Uterus (tissue), 4 donors: ENCODE data around the gene HSDL2. TPM values are rescaled to one million over a fixed set of nuclear protein-coding genes. Genes with fewer than 3 reads are reported as not detected.

Experiments used
- DNase-seq, 2 donors: peaks; one replicate each; pipeline ENCODE4 v3.0.0-alpha.2; 2019 to 2020
- H3K27ac ChIP-seq, 2 donors: fragments of 200-600 bp; sonication (generic); 1 replicate in 1 of 2; 2 replicates in 1 of 2; pipeline ENCODE4 v1.5.1; 2016 to 2018
- H3K27me3 ChIP-seq, 2 donors: fragments of 200-600 bp; sonication (generic); one replicate each; pipeline ENCODE4 v1.5.1; 2018 to 2019; ENCODE audit warnings: control low read depth in 1 of 2
- H3K36me3 ChIP-seq, 2 donors: fragments of 200-600 bp; sonication (generic); one replicate each; pipeline ENCODE4 v1.5.1; 2019; ENCODE audit warnings: control low read depth in 1 of 2
- H3K4me1 ChIP-seq, 2 donors: fragments of 200-600 bp; sonication (generic); one replicate each; pipeline ENCODE4 v1.5.1; 2018 to 2019; ENCODE audit warnings: control low read depth in 1 of 2
- H3K4me3 ChIP-seq, 2 donors: fragments of 200-600 bp; sonication (generic); 1 replicate in 1 of 2; 2 replicates in 1 of 2; pipeline ENCODE4 v1.5.1; 2018 to 2019; ENCODE audit warnings: mild to moderate bottlenecking in 1 of 2
- H3K9me3 ChIP-seq, 2 donors: fragments of 200-600 bp; sonication (generic); one replicate each; pipeline ENCODE4 v1.5.1; 2019; ENCODE audit warnings: control low read depth in 1 of 2
- CTCF ChIP-seq, 4 experiments: fragments of 200-600 bp in 2 of 4; fragments of 450-650 bp in 2 of 4; sonication (generic) in 2 of 4; IDR thresholded peaks; one replicate each; pipeline ENCODE4 v1.5.1; 2016 to 2019; ENCODE audit warnings: antibody characterized with exemption in 4 of 4, mild to moderate bottlenecking in 2 of 4, moderate library complexity in 1 of 4
- POLR2A ChIP-seq, 2 donors: fragments of 450-650 bp; IDR thresholded peaks; one replicate each; pipeline ENCODE4 v1.6.1; 2016; ENCODE audit warnings: antibody characterized with exemption in 2 of 2, mild to moderate bottlenecking in 1 of 2, moderate library complexity in 1 of 2
- intact Hi-C: fragments of 100-400 bp; cut with DNase I; formaldehyde crosslinking; loops from one replicate; pipeline ENCODE4 v1.15.1; 2023; ENCODE audit warnings: low total_unique reads
- total RNA-seq, 4 donors: library from RNA; depleted of rRNA in 3 of 4; stranded (reverse); fragments of >200 nt in 3 of 4; gene quantifications; one replicate each; pipeline versions ENCODE4 v1.1.0 to v1.2.4, GENCODE V29; 2014 to 2023
- donor health status: DM: yes; HTN: yes; CAD: no.

The HSDL2 gene
- total RNA-seq, 4 donors from 2014 or later, result 12.6 to 55.1 (median 39.1) TPM

GRCh38 chr9:112446080-112446479 lies 66.2 kb downstream of the HSDL2 start:
- H3K9me3 ChIP-seq, result no peaks in the 10 kb centered on the region
- TF ChIP-seq CTCF (IDR thresholded peaks at IDR 0.05) (no peak), POLR2A (IDR thresholded peaks at IDR 0.05) (no peak)
- H3K27ac ChIP-seq, result peak overlapping the region; percentile 71 to 77
- no peak for DNase-seq
- H3K4me1 ChIP-seq, result no peaks in the 10 kb centered on the region
- no peaks in the 10 kb centered on the region for H3K36me3 ChIP-seq
- no peaks in the 10 kb centered on the region for H3K27me3 ChIP-seq
- no peak overlapping the region for H3K4me3 ChIP-seq
- intact Hi-C loops, result no loop called here

- no peak for DNase-seq
- no peaks in the 10 kb centered on the region for H3K36me3 ChIP-seq
- intact Hi-C loops, result no loop called here
- TF ChIP-seq POLR2A (IDR thresholded peaks at IDR 0.05) (no peak), CTCF (IDR thresholded peaks at IDR 0.05) (no peak)
- H3K27ac ChIP-seq, result peak overlapping the region; percentile 71 to 77
- H3K27me3 ChIP-seq, result no peaks in the 10 kb centered on the region
- H3K4me3 ChIP-seq, result no peak overlapping the region
- H3K4me1 ChIP-seq, result no peaks in the 10 kb centered on the region
- no peaks in the 10 kb centered on the region for H3K9me3 ChIP-seq
Observed at GRCh38 chr9:112446526-112446925, 66.6 kb downstream of the HSDL2 start.

GRCh38 chr9:112447283-112447761 lies 67.4 kb downstream of the HSDL2 start:
- no peaks in the 10 kb centered on the region for H3K4me1 ChIP-seq
- peak; percentile 21 to 60 for DNase-seq
- H3K9me3 ChIP-seq, result no peaks in the 10 kb centered on the region
- H3K27me3 ChIP-seq, result no peaks in the 10 kb centered on the region
- no peaks in the 10 kb centered on the region for H3K36me3 ChIP-seq
- intact Hi-C loops, result no loop called here
- peak overlapping the region; percentile 71 to 77 for H3K27ac ChIP-seq
- TF ChIP-seq POLR2A (IDR thresholded peaks at IDR 0.05) (no peak), CTCF (IDR thresholded peaks at IDR 0.05) (no peak)
- H3K4me3 ChIP-seq, result no peak overlapping the region

GRCh38 chr9:112462855-112463254 lies 82.9 kb downstream of the HSDL2 start:
- intact Hi-C loops, result no loop called here
- Histone ChIP-seq H3K27ac (no peak overlapping the region), H3K4me1 (no peaks in the 10 kb centered on the region), H3K9me3 (no peaks in the 10 kb centered on the region), H3K4me3 (no peak overlapping the region), H3K36me3 (no peaks in the 10 kb centered on the region), H3K27me3 (no peaks in the 10 kb centered on the region)
- DNase-seq, result no peak
- TF ChIP-seq POLR2A (IDR thresholded peaks at IDR 0.05) (no peak), CTCF (IDR thresholded peaks at IDR 0.05) (no peak)

GRCh38 chr9:112465352-112465751 lies 85.4 kb downstream of the HSDL2 start:
- intact Hi-C loops, result no loop called here
- Histone ChIP-seq H3K4me3 (no peak overlapping the region), H3K27ac (no peak overlapping the region)

More at GRCh38 chr9:112465352-112465751, 85.4 kb downstream of the HSDL2 start:
- TF ChIP-seq CTCF (IDR thresholded peaks at IDR 0.05) (no peak), POLR2A (IDR thresholded peaks at IDR 0.05) (no peak)
- no peaks in the 10 kb centered on the region for H3K36me3 ChIP-seq
- H3K27me3 ChIP-seq, result no peaks in the 10 kb centered on the region
- no peaks in the 10 kb centered on the region for H3K4me1 ChIP-seq
- no peak for DNase-seq
- H3K9me3 ChIP-seq, result no peaks in the 10 kb centered on the region
